Fibroblast of skin of abdomen (primary cell): ENCODE results near the gene ARID1B.
"Not testable (repeated sequence)": the region's sequence is repeated elsewhere in the genome, so short reads cannot be mapped to it uniquely, and the experiment has no call there.

ENCODE experiments used
- DNase-seq: peaks from one replicate; pipeline ENCODE4 v3.0.0-alpha.2; 2013

Gene ARID1B

DNA sequence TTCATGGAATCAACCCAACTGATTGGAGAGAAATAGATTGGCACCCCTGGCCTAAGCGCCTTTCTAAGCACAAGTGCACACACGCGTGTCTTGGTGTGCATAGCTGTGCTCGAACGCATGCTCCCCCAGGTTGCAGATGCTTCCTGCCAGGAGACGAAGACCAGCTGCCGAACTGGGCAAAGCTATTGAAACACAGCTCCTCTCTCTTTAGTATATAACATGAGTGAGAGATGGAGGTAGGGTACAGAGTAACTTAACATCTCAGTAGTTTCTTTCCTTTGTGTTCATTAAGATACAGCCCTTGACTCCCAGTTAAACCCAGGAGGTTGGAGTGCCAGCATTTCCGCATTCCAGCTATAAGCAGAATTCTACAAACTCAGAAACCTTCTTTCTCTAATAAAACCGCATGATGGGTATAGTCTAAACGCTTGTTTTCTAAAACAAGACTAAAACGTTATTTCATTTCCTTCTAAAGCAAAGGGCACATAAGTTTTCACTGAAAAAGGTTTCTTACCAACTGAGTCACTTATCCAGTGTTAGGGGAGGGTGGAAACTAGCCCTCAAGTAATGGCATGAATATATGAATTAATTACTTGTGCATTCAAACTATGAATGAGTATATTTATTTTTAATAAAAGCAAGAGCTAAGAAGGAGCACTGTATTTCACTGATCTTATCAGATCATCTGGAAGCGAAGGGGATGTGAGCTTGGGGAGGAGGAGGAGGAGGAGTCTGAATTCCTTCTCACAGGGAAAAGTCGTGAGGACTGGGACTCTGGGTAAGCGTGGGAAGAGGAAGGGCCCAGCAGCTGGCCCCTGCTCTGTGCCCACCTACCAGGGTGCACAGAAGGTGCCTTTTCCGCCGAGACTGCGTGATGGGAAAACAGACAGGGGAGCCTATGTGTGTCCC lies 367.0 kb downstream of the ARID1B start:
- DNase-seq, result no peak

DNA sequence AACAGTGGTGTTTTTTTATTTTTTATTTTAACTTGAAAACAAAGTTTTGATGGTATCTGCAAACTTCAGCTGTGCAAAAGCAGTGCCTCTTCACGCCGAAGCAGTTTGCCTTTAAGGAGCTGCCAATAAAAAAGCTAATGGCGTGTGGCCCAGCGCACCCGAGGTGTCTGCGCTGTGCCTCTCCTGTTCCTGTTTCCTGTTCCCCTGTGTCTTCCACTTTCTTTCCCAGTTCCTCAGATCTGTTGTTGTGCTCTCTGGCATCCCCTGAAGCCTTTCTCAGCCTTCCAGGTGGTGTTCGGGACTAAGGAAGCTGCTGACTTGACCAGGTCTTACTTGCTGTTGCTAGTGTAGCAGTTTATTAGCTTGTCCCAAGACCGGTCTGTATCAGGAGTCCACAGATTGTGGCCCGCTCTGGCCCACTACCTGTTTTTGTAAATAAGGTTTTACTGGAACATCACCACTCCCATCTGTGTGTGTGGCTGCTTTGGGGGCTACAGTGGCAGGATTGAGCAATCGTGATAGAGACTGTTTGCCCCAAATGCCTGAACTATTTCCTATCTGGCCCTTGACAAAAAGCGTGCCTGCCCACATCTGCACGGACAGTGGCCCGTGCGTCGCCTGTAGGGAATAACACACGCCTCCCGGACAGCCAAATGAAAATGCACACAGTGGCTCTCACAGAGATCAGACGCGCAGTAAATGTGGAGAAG lies 367.8 kb downstream of the ARID1B start:
- no peak for DNase-seq

DNA sequence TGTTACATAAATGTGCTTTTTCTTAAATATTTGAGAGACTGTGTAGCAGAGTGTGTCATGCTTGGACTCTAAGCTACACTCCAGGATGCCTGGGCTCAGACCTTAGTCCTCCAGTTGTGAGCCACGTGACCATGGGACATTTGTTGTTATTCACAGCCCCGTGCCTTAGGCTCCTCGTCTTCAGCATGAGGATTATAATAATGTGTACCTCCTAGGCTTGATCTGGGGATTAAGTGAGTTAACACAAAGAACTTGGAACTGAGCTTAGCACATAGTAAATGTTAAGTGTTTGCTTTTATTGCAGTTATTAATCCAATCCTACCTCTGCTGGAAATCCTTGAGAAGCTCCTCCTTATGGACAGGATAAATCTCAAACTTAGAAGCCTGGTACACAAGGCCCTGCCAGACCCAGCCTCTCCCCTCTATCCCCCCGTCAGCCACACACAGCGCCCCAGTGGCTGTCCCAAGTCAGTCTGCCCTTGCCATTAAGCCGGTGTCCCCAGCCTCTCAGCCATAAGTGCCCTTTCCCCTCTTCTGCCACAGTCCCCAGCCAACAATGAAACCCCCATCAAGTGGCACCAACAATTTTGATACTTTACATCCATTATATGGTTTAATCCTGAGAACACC lies 368.6 kb downstream of the ARID1B start:
- DNase-seq, result no peak

DNA sequence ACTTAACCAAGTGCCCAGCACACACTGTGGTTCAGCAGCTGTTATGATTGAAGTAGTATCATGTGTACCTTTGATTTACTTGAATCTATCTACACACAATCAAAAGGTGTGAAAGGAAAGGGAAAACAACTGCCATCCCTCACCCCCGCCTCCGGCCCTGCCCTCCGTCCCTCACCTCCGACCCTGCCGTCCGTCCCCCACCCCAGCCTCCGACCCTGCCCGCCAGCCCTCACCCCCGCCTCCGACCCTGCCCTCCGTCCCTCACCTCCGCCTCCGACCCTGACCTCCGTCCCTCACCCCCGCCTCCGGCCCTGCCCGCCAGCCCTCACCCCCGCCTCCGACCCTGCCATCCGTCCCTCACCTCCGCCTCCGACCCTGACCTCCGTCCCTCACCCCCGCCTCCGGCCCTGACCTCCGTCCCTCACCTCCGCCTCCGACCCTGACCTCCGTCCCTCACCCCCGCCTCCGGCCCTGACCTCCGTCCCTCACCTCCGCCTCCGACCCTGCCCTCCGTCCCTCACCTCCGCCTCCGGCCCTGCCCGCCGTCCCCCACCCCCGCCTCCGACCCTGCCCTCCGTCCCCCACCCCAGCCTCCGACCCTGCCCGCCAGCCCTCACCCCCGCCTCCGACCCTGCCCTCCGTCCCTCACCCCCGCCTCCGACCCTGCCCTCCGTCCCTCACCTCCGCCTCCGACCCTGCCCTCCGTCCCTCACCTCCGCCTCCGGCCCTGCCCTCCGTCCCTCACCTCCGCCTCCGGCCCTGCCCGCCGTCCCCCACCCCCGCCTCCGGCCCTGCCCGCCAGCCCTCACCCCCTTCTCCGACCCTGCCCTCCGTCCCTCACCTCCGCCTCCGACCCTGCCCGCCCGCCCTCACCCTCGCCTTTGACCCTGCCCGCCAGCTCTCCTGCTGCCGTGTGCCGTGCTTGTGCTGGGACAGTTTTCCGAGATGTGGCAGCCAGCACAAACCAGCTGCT lies 370.2 kb downstream of the ARID1B start:
- not testable (repeated sequence) for DNase-seq

DNA sequence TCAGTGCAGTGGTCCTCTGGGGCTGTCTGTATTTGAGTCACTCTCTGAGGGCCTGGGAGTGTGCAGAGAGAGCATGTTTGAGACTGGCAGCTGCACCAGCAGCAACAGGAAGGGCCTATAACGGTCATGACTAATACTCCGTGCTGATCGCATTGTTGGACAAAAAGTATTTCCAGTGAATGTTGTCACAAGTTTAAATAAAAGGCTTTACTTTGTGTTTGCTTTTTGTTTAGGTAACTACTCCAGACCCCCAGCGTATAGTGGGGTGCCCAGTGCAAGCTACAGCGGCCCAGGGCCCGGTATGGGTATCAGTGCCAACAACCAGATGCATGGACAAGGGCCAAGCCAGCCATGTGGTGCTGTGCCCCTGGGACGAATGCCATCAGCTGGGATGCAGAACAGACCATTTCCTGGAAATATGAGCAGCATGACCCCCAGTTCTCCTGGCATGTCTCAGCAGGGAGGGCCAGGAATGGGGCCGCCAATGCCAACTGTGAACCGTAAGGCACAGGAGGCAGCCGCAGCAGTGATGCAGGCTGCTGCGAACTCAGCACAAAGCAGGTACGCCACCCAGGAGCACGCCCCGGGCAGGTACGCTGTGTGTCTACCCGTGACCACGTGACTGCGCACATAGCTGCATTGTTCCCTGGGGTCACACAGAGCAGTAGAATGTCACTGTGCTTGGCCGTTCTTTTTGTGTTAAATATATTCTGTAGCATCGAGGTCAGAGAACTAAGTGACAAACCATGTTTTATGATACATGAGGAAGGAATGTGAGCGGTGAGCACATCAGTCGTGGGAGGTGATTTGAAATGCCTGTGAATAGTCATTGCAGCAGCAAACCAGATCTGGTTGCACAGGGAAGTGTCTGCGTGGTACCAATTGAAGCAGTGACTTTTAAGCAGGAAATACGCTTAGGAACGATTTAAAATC lies 371.5 kb downstream of the ARID1B start:
- DNase-seq, result peak; percentile 93

DNA sequence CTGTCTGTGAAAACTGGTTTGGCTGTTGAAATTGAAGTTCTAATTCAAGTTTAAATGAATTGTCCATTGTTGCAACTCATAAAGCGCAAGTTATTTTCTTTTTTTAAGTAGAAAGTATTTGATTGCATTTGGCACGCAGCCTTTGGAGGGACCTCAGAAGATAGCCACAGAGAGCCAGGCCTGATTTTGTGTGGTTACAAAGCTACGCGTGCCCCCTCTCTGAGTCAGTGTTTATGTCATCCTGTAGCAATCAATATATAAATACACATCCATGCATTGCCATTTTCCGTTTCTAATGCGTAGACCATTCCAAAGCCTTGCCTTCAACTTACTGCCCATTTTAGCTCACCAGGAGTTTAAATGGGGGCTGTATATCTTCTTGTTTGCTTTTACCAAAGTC lies 372.9 kb downstream of the ARID1B start:
- DNase-seq, result peak; percentile 51

DNA sequence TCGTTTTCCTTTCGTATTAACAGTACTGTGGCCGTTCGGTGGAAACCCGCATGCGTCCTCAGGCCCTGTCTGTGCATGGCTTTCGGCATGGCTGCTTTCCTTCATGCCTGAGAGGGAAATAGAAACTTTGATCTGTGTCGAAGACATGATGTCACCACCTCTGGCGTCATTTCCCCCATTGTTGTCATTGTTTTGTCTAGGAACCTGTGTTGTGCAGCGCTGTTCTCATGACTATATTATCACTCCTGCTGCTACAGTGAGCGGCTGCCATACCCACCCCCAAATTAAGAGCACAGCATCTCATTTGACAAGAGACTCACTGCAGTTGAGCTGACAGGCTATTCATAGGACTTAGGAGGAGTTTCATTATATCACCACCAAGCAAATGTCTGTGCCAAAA lies 373.9 kb downstream of the ARID1B start:
- no peak for DNase-seq

DNA sequence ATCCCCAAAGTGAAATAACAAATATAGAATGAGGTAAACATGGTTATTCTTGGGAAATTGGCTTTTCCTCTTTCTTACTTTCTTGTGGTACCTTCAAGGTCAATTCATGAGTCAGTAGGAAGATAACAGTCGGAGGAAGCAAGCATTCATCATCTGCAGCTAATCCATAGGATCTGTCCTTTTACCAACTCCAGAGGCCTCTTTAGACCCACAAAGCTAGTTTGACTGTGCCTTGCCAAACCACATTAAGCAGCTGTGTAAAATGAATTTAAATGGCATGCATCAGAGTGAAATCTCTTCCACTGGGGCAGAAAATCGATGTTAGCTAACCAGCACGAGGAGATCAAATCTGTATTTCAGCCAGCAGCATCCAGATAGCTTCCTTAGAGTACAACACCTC lies 374.8 kb downstream of the ARID1B start:
- peak; percentile 90 for DNase-seq

DNA sequence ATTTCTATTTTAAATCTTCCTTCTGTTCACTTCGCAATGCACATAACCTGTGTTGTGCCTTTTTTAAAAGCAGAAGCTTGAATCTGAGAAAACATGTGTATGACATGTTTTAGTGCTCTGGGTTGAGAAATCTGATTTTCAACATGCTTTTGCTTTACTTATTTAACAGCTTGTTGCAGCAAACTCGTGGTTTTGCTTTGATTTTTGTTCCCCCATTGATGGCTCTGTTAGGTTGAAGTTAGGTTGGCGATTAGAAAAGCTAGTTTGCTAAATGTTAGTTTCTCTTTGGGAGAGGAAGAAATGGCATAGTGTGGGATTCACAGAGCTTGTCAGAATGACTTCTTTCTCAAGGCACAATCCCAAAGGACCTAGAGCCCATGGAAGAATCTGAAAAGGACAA lies 375.4 kb downstream of the ARID1B start:
- DNase-seq, result no peak

DNA sequence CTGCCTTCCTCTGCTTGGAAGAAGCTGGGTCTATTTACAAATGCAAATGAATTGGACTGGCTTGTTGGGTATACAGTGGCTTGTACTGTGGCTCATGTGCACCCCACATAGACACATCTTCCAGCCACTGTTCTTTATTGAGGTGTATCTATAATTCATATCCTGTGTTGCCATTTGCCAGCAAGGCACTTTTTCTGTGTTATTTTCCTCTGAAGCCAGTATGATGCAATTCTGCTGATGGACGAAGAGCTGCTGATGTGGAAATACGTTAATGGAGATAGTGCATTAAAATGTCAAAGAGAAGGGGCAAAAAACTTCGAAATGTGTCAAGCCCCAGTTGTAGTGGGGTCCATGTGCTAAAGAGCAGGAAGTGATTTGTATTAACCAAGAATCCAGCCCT lies 378.6 kb downstream of the ARID1B start:
- DNase-seq, result no peak

DNA sequence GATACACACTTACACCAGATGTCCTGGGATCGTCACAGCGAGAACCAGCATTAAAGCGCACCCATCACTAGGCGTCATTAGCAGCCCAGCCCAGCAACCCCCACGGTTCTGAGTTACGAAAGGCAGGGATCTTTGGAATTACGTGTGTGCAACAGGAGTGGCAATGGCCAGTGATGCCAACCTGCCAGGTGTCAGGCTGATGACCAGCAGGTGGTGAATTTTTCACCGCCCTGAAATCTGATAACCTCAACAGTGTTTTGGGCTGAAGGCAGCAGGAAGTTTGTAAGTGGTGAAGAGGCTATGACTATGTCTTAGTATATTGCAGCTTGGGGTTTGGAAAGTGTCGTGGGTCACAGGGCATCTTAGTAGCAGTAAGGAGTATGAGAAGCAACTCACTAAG lies 380.1 kb downstream of the ARID1B start:
- DNase-seq, result no peak

DNA sequence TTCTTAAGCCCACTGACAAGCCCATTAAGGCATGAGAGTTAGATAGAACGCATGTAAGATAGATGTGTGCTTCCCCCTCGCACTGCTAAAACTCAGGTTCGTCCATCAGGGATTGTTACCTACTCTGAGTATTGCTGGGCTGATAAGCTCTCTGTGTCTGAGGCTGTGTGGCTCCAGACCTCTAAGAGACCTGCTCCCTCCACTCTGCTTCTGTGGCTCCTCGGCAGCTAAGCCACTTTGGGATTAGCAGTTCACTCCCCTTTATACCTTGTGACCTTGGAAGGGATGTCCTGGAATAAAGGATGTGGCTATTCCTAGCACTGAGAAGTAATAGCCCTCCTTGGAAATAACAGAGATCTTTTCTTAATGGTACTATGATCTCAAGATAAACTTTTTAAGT lies 381.3 kb downstream of the ARID1B start:
- no peak for DNase-seq

DNA sequence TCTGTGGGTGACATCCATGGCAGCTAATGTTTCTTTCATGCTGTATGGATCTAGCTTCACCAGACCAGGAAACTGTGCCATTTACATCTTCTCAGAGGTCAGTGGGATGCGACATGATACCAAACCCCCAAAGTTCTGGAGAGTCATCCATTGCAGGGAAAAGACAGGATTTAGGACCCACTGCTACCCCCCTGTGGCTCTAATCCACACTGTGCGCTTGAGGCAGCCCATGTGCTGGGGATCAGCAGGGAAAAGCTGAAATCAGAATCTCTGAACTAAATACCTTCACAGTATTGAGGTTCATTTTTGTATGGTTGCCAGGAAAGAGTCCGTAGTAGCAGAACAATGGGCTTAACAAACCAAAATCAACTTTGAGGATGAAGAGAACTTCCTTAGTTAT lies 381.7 kb downstream of the ARID1B start:
- no peak for DNase-seq

DNA sequence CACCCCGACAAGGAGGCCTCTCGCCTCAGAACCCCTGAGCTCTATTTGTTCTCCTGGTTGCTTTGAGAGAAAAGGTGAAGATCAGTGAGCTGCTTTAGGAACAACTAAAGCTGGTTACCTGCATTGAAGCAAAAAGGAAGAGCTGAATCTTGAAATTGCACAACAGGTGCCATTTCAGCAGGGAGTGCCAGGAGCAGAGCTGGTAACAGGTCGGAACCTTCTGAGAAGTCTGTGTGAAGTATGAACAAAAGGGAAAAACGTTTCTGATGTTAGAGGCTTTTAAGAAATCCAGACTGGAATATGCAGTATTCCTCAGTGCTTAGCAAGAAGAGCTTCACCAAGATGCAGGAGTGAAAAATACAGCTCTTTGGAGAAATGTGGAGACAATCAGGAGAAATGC lies 382.2 kb downstream of the ARID1B start:
- no peak for DNase-seq

DNA sequence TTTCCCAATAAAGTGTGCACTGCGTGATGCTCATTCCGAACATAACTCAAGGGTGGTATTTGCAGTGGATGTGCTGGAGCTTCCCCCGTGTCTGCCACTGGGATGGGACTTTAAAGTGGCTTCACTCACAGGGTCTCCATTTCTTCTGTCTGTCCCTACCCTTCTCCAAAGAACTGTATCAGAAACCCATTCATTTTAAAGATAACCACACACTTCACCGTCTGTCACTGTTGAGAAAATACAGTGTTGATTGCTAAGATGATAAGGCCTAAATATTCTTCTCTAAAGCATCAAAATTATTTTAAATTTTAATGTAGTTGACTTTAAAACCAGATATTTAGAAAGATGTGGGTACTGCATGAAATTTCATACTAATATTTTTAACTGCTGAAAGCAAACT lies 384.7 kb downstream of the ARID1B start:
- no peak for DNase-seq

DNA sequence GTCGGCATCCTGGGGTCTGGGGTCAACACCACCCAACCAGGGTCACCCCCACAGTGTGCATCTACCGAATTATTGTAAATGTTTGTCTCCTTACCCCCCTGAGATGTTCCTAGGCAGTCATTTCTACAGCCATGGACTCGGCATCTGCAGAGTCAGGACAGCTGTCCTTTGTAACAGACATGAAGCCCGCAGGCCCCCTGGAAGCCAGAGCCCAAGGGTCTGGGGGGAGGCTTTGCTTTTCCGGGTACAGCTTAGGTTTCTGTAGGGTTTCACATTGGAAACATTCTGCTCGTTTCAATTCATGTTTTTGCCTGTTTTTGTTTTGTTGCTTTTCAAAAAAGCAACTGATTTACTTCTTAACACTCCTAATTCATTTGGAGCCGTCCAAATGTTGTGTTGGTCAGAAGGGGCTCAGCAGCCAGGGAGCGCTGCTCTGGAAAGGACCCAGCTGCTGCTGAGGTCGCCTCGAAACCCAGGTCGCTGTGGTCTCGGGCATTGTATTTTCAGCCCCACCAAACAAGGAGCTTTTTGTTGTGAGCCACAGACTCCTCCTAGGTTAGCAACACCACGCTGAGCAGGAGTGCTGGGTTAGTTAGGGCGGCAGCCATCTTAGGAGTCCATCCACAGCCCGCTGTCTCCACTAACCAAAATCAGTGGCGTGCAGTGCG lies 385.7 kb downstream of the ARID1B start:
- DNase-seq, result no peak

DNA sequence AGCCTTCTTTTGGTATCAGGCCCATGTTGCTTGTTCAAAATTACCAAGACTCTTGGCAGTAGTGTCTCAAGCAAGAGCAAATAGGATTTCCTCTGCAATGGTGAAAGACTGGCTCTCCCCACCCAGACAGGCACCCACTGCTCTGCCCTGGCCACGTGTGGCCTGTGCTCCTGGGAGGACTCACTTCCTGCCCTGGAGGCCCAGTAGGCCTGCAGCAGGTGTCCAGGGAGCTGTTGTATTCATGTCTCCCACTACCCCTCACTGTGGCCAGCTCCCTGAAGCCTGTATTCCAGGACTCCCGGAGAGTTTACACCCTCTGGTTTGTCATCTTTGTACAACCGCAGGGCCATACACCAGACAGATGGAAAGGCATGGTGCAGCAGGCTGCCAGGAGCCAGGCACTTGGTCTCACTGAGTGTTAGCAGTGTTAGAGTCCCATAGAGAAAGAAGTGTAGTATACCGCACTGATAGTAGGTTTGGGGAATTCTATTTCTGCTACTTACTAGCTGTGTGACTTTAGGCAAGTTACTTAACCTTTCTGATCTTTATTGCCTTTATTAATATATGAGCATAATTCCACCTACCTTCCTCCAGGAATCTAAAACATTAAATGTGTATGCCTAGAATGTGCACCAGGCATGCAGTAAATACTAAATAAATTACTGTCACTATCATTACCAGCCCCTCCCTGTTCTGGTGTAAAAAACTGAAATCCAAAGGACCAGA lies 386.4 kb downstream of the ARID1B start:
- no peak for DNase-seq

DNA sequence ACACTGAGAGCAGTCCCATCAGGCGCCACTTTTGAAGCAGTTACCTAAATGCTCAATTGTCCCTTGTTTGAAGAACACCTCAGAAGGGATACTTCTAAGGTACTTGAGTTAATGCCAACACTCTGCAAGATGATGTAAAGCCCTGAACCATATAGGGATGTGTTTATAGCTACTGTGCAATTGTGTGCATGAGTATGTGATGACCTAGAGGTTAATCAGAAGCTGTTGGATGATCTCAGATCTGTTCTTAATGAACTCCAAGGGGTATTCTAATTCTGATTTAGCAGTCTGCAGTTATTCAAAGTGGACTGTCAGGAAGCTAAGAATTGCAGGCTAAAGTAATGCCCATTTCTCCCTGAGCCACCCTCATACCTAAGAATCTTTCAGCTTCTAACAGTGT lies 387.8 kb downstream of the ARID1B start:
- DNase-seq, result peak; percentile 40

DNA sequence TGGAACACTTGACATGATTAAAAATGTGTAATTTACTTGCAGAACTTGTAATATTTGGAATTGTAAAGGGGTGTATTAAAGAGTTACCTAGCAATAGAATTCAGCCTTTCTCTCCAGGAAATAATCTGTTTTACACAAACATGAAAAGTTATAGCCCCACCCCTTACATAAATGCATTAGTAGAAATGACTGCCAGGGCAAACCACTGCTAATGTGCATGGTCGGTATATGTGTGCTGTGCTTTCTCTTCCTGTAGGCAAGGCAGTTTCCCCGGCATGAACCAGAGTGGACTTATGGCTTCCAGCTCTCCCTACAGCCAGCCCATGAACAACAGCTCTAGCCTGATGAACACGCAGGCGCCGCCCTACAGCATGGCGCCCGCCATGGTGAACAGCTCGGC lies 389.6 kb downstream of the ARID1B start:
- DNase-seq, result no peak

DNA sequence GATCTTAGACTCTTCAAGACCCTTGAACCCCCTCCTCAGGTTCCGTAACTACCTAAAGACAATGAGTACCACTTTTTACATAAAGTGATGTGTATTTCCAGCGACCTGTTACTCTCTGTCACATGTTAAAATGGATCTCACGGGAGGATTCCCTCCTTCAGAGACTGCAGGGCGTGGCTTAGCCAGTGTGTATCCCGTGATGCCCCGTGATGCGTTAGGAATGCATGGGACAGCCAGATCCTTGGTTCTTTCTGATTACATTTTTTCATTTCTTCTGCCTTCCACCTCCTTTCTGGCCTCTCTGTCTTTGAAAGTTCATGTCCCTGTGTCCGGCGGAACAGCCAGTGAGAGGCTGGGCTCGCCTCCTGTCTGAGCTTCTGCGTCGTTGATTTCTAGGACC lies 390.7 kb downstream of the ARID1B start:
- no peak for DNase-seq
